Measurements from ENCODE around the gene SPDYA. TPM values are rescaled to one million over a fixed set of nuclear protein-coding genes. Genes with fewer than 3 reads are reported as not detected.

The SPDYA gene
- total RNA-seq, 1 donor from 2014 or later = 1.1 TPM

- TF ChIP-seq CTCF (conservative IDR thresholded peaks at IDR 0.05) = no peak
- Mint-ChIP-seq H3K27ac (ENCODE audit: unreplicated experiment) (no peak overlapping the region), H3K27me3 (ENCODE audit: low read depth) (no peaks in the 10 kb centered on the region), H3K4me3 (no peak overlapping the region), H3K9me3 (no peaks in the 10 kb centered on the region), H3K4me1 (peaks cover 3% of the 10 kb centered on the region), H3K36me3 (ENCODE audit: low read depth) (no peaks in the 10 kb centered on the region)
- no peak for DNase-seq (ENCODE audit: low read depth, low spot score)
Observed at GRCh38 chr2:28824870-28825269, 14.2 kb downstream of the SPDYA start.

GRCh38 chr2:28828382-28828781, 17.7 kb downstream of the SPDYA start:
- no peak for DNase-seq (ENCODE audit: low read depth, low spot score)
- Mint-ChIP-seq H3K4me3 (no peak overlapping the region), H3K27ac (ENCODE audit: unreplicated experiment) (no peak overlapping the region), H3K27me3 (ENCODE audit: low read depth) (no peaks in the 10 kb centered on the region), H3K4me1 (no peaks in the 10 kb centered on the region), H3K9me3 (no peaks in the 10 kb centered on the region), H3K36me3 (ENCODE audit: low read depth) (no peaks in the 10 kb centered on the region)
- no peak for TF ChIP-seq CTCF (conservative IDR thresholded peaks at IDR 0.05)

GRCh38 chr2:28833740-28834470, 23.3 kb downstream of the SPDYA start:
- TF ChIP-seq CTCF (conservative IDR thresholded peaks at IDR 0.05) = no peak

GRCh38 chr2:28835781-28836180, 25.1 kb downstream of the SPDYA start:
- Mint-ChIP-seq H3K27me3 (ENCODE audit: low read depth) (no peaks in the 10 kb centered on the region), H3K27ac (ENCODE audit: unreplicated experiment) (no peak overlapping the region), H3K4me3 (no peak overlapping the region), H3K4me1 (no peaks in the 10 kb centered on the region), H3K9me3 (no peaks in the 10 kb centered on the region), H3K36me3 (ENCODE audit: low read depth) (no peaks in the 10 kb centered on the region)
- no peak for TF ChIP-seq CTCF (conservative IDR thresholded peaks at IDR 0.05)
- DNase-seq (ENCODE audit: low read depth, low spot score) = no peak

More at GRCh38 chr2:28833740-28834470, 23.3 kb downstream of the SPDYA start:
- H3K4me3 Mint-ChIP-seq = no peak overlapping the region
- no peaks in the 10 kb centered on the region for H3K9me3 Mint-ChIP-seq
- no peaks in the 10 kb centered on the region for H3K4me1 Mint-ChIP-seq
- H3K27ac Mint-ChIP-seq (ENCODE audit: unreplicated experiment) = no peak overlapping the region
- H3K36me3 Mint-ChIP-seq (ENCODE audit: low read depth) = no peaks in the 10 kb centered on the region
- no peaks in the 10 kb centered on the region for H3K27me3 Mint-ChIP-seq (ENCODE audit: low read depth)
- DNase-seq (ENCODE audit: low read depth, low spot score) = no peak

- Mint-ChIP-seq H3K36me3 (ENCODE audit: low read depth) (no peaks in the 10 kb centered on the region), H3K27ac (ENCODE audit: unreplicated experiment) (no peak overlapping the region), H3K9me3 (no peaks in the 10 kb centered on the region), H3K4me3 (no peak overlapping the region), H3K27me3 (ENCODE audit: low read depth) (no peaks in the 10 kb centered on the region), H3K4me1 (no peaks in the 10 kb centered on the region)
- DNase-seq (ENCODE audit: low read depth, low spot score) = no peak
- no peak for TF ChIP-seq CTCF (conservative IDR thresholded peaks at IDR 0.05)
Observed at GRCh38 chr2:28838971-28839370, 28.3 kb downstream of the SPDYA start.

Data from neural crest cell (in vitro differentiated cells).